ENCODE results near the gene COL15A1.

The COL15A1 gene

GRCh38 chr9:98944734-98945074 is 997 bp downstream of the COL15A1 start:
- no peak for DNase-seq (ENCODE audit: low read depth)

GRCh38 chr9:98949565-98949964 is 5.9 kb downstream of the COL15A1 start:
- no peak for DNase-seq (ENCODE audit: low read depth)

- no peak for DNase-seq (ENCODE audit: low read depth)
Measured at GRCh38 chr9:98950262-98950661, 6.6 kb downstream of the COL15A1 start.

- DNase-seq (ENCODE audit: low read depth) = no peak
Measured at GRCh38 chr9:98951967-98952366, 8.3 kb downstream of the COL15A1 start.

- no peak for DNase-seq (ENCODE audit: low read depth)
Measured at GRCh38 chr9:98953581-98954243, 10.0 kb downstream of the COL15A1 start.

- no peak for DNase-seq (ENCODE audit: low read depth)
Measured at GRCh38 chr9:98954244-98954610, 10.5 kb downstream of the COL15A1 start.

GRCh38 chr9:98955259-98955658 is 11.6 kb downstream of the COL15A1 start:
- DNase-seq (ENCODE audit: low read depth) = no peak

GRCh38 chr9:98957826-98958225 is 14.1 kb downstream of the COL15A1 start:
- DNase-seq (ENCODE audit: low read depth) = no peak

- no peak for DNase-seq (ENCODE audit: low read depth)
Measured at GRCh38 chr9:98958271-98958984, 14.7 kb downstream of the COL15A1 start.

- no peak for DNase-seq (ENCODE audit: low read depth)
Measured at GRCh38 chr9:98960409-98960808, 16.7 kb downstream of the COL15A1 start.

- DNase-seq (ENCODE audit: low read depth) = no peak
Measured at GRCh38 chr9:98961513-98962180, 17.9 kb downstream of the COL15A1 start.

- no peak for DNase-seq (ENCODE audit: low read depth)
Measured at GRCh38 chr9:98962181-98962560, 18.5 kb downstream of the COL15A1 start.

- DNase-seq (ENCODE audit: low read depth) = no peak
Measured at GRCh38 chr9:98962861-98963260, 19.2 kb downstream of the COL15A1 start.

- no peak for DNase-seq (ENCODE audit: low read depth)
Measured at GRCh38 chr9:98964201-98964600, 20.5 kb downstream of the COL15A1 start.

- no peak for DNase-seq (ENCODE audit: low read depth)
Measured at GRCh38 chr9:98964911-98965336, 21.2 kb downstream of the COL15A1 start.

- DNase-seq (ENCODE audit: low read depth) = no peak
Measured at GRCh38 chr9:98966676-98967075, 23.0 kb downstream of the COL15A1 start.

GRCh38 chr9:98967257-98967656 is 23.6 kb downstream of the COL15A1 start:
- no peak for DNase-seq (ENCODE audit: low read depth)

GRCh38 chr9:98967680-98968079 is 24.0 kb downstream of the COL15A1 start:
- no peak for DNase-seq (ENCODE audit: low read depth)

GRCh38 chr9:98968601-98969337 is 25.1 kb downstream of the COL15A1 start:
- DNase-seq (ENCODE audit: low read depth) = no peak

GRCh38 chr9:98970532-98971041 is 26.9 kb downstream of the COL15A1 start:
- no peak for DNase-seq (ENCODE audit: low read depth)

GRCh38 chr9:98971168-98971914 is 27.6 kb downstream of the COL15A1 start:
- no peak for DNase-seq (ENCODE audit: low read depth)

GRCh38 chr9:98971915-98972223 is 28.2 kb downstream of the COL15A1 start:
- DNase-seq (ENCODE audit: low read depth) = no peak

All from CMK (cell line).